GM12875 (cell line): Measurements from ENCODE around the gene ZSCAN4.

Experiments used
- H3K4me3 ChIP-seq: one replicate; pipeline ENCODE4 v1.5.1; 2011; ENCODE audit warnings: low read depth, low read length, control low read depth
- CTCF ChIP-seq: IDR thresholded peaks from 2 replicates; pipeline ENCODE4 v1.5.1; 2011; ENCODE audit warnings: low read depth, mild to moderate bottlenecking, control low read depth, inconsistent platforms, low read length, moderate library complexity, borderline replicate concordance; ENCODE audit not compliant: insufficient read depth

ZSCAN4 gene

GRCh38 chr19:57668635-57669034 is at the start of gene ZSCAN4:
TSS of gene ZSCAN4 (plus strand) at chr19:57668935. CDS start at chr19:57676146, 7,211 bp downstream.
- no peak within 1 kb of the TSS for H3K4me3 ChIP-seq
- no peak for TF ChIP-seq CTCF

GRCh38 chr19:57620673-57621348 is 47.9 kb upstream of the ZSCAN4 start:
- no peak overlapping the region for H3K4me3 ChIP-seq
- no peak for TF ChIP-seq CTCF

- no peak overlapping the region for H3K4me3 ChIP-seq
- TF ChIP-seq CTCF = no peak
Observed at GRCh38 chr19:57623091-57623490, 45.6 kb upstream of the ZSCAN4 start.

GRCh38 chr19:57632987-57633831 is 35.5 kb upstream of the ZSCAN4 start, which contains the start of gene ZNF211:
TSS of gene ZNF211 (plus strand) at chr19:57633168. CDS start at chr19:57633347, 179 bp downstream.
- TF ChIP-seq CTCF = no peak
- peak within 1 kb of the TSS; percentile 95 for H3K4me3 ChIP-seq

GRCh38 chr19:57633832-57634131 is 35.0 kb upstream of the ZSCAN4 start:
- H3K4me3 ChIP-seq = peak overlapping the region; percentile 95
- TF ChIP-seq CTCF = no peak

GRCh38 chr19:57637379-57637778 is 31.4 kb upstream of the ZSCAN4 start:
- no peak for TF ChIP-seq CTCF
- no peak overlapping the region for H3K4me3 ChIP-seq

- no peak overlapping the region for H3K4me3 ChIP-seq
- no peak for TF ChIP-seq CTCF
Observed at GRCh38 chr19:57641715-57642234, 27.0 kb upstream of the ZSCAN4 start.
